SK-N-SH (cell line): ENCODE results near the gene SLC19A3.

Source experiments
- CHD2 ChIP-seq: fragments of 150-350 bp; IDR thresholded peaks from 2 replicates; pipeline ENCODE4 v1.6.1; 2018; ENCODE audit warnings: low read length; ENCODE audit not compliant: partially characterized antibody
- EP300 ChIP-seq, 2 experiments: IDR thresholded peaks; 2 replicates each; pipeline versions ENCODE4 v1.4.0 to v1.6.1; 2012; ENCODE audit warnings: borderline replicate concordance in 1 of 2, low read depth in 1 of 2, low read length in 1 of 2
- MEF2A ChIP-seq: IDR thresholded peaks from 2 replicates; pipeline ENCODE4 v1.4.0; 2012; ENCODE audit warnings: low read depth, borderline replicate concordance
- NFIC ChIP-seq: IDR thresholded peaks from 2 replicates; pipeline ENCODE4 v1.4.0; 2012; ENCODE audit warnings: borderline replicate concordance
- NRF1 ChIP-seq: IDR thresholded peaks from 2 replicates; pipeline ENCODE4 v1.6.1; 2012; ENCODE audit warnings: low read depth, mild to moderate bottlenecking, low read length
- POLR2AphosphoS5 ChIP-seq: IDR thresholded peaks from 2 replicates; pipeline ENCODE4 v1.6.1; 2012; ENCODE audit warnings: low read depth, low read length
- RCOR1 ChIP-seq: fragments of 150-350 bp; IDR thresholded peaks from 2 replicates; pipeline ENCODE4 v1.6.1; 2017; ENCODE audit warnings: antibody characterized with exemption, low read length
- SIN3A ChIP-seq: IDR thresholded peaks from 2 replicates; pipeline ENCODE4 v1.6.1; 2012; ENCODE audit warnings: low read depth, mild to moderate bottlenecking, low read length, moderate library complexity, borderline replicate concordance
- TAF1 ChIP-seq: IDR thresholded peaks from 2 replicates; pipeline ENCODE4 v1.6.1; 2012; ENCODE audit warnings: low read depth, mild to moderate bottlenecking, low read length, moderate library complexity, borderline replicate concordance
- TCF12 ChIP-seq: IDR thresholded peaks from 2 replicates; pipeline ENCODE4 v1.4.0; 2012
- YY1 ChIP-seq: IDR thresholded peaks from 2 replicates; pipeline ENCODE4 v1.4.0; 2012; ENCODE audit warnings: low read depth, mild to moderate bottlenecking
- TF ChIP-seq, protein P1 (sequence below): fragments of 200-600 bp; sonication (generic); IDR thresholded peaks from 2 replicates; pipeline ENCODE4 v1.6.1; 2017; ENCODE audit warnings: antibody characterized with exemption, mild to moderate bottlenecking, moderate library complexity
- TF ChIP-seq, protein P2 (sequence below): IDR thresholded peaks from 2 replicates; pipeline ENCODE4 v1.6.1; 2012; ENCODE audit warnings: mild to moderate bottlenecking, low read depth, low read length, moderate library complexity

DNA sequence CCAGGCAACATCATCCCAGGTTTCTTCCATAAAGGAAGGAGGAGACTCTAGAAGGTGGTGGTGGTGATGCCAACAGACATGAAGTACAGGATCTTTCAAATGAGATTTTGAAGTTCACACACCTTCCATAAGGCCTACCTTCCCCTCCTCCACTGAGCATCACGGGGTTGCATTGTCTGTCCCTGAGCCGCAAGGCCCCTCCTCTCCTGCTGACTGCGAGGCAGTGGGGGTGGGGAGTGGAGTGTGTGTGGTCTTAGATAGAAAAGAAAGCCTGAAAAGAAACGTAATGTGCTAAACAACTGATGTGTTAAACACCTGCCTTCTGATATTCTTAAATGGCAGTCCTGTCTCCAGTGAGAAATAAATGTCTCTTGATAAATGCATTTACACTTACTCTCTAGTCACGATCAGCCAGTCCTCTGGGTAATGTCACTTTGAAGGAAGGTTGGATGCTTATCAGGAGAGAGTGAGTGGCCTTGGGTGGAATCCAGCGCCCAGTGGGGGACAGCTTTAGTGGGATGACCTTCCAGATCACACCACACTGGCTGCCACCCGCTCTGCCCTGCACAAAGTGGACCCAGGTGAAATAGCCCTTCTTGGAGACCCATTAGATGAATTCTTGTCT lies 56.7 kb downstream of the SLC19A3 start:
- TF ChIP-seq, protein P1, sequence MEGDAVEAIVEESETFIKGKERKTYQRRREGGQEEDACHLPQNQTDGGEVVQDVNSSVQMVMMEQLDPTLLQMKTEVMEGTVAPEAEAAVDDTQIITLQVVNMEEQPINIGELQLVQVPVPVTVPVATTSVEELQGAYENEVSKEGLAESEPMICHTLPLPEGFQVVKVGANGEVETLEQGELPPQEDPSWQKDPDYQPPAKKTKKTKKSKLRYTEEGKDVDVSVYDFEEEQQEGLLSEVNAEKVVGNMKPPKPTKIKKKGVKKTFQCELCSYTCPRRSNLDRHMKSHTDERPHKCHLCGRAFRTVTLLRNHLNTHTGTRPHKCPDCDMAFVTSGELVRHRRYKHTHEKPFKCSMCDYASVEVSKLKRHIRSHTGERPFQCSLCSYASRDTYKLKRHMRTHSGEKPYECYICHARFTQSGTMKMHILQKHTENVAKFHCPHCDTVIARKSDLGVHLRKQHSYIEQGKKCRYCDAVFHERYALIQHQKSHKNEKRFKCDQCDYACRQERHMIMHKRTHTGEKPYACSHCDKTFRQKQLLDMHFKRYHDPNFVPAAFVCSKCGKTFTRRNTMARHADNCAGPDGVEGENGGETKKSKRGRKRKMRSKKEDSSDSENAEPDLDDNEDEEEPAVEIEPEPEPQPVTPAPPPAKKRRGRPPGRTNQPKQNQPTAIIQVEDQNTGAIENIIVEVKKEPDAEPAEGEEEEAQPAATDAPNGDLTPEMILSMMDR = no peak
- TF ChIP-seq, protein P2, sequence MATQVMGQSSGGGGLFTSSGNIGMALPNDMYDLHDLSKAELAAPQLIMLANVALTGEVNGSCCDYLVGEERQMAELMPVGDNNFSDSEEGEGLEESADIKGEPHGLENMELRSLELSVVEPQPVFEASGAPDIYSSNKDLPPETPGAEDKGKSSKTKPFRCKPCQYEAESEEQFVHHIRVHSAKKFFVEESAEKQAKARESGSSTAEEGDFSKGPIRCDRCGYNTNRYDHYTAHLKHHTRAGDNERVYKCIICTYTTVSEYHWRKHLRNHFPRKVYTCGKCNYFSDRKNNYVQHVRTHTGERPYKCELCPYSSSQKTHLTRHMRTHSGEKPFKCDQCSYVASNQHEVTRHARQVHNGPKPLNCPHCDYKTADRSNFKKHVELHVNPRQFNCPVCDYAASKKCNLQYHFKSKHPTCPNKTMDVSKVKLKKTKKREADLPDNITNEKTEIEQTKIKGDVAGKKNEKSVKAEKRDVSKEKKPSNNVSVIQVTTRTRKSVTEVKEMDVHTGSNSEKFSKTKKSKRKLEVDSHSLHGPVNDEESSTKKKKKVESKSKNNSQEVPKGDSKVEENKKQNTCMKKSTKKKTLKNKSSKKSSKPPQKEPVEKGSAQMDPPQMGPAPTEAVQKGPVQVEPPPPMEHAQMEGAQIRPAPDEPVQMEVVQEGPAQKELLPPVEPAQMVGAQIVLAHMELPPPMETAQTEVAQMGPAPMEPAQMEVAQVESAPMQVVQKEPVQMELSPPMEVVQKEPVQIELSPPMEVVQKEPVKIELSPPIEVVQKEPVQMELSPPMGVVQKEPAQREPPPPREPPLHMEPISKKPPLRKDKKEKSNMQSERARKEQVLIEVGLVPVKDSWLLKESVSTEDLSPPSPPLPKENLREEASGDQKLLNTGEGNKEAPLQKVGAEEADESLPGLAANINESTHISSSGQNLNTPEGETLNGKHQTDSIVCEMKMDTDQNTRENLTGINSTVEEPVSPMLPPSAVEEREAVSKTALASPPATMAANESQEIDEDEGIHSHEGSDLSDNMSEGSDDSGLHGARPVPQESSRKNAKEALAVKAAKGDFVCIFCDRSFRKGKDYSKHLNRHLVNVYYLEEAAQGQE = no peak
- TF ChIP-seq EP300 (IDR thresholded peaks at IDR 0.05; ENCODE audit: borderline replicate concordance in 1 of 2, low read depth in 1 of 2, low read length in 1 of 2) (no peak), TCF12 (no peak), TAF1 (no peak), NFIC (no peak), CHD2 (no peak), SIN3A (no peak), RCOR1 (no peak), YY1 (no peak), POLR2AphosphoS5 (no peak), MEF2A (no peak), NRF1 (no peak)
